Testis (tissue), 2 donors: ENCODE results near the gene RNU5D-1.

Experiments
- POLR2A ChIP-seq: fragments of 450-650 bp; IDR thresholded peaks from one replicate; pipeline ENCODE4 v1.6.1; 2017; ENCODE audit warnings: antibody characterized with exemption, mild to moderate bottlenecking, moderate library complexity
- TF ChIP-seq, protein P1 (sequence below), 3 experiments: fragments of 450-650 bp in 2 of 3; fragments of 200-600 bp in 1 of 3; sonication (generic) in 1 of 3; IDR thresholded peaks; one replicate each; pipeline ENCODE4 v1.5.1; 2016 to 2019; ENCODE audit warnings: antibody characterized with exemption in 3 of 3, mild to moderate bottlenecking in 2 of 3, moderate library complexity in 1 of 3

DNA sequence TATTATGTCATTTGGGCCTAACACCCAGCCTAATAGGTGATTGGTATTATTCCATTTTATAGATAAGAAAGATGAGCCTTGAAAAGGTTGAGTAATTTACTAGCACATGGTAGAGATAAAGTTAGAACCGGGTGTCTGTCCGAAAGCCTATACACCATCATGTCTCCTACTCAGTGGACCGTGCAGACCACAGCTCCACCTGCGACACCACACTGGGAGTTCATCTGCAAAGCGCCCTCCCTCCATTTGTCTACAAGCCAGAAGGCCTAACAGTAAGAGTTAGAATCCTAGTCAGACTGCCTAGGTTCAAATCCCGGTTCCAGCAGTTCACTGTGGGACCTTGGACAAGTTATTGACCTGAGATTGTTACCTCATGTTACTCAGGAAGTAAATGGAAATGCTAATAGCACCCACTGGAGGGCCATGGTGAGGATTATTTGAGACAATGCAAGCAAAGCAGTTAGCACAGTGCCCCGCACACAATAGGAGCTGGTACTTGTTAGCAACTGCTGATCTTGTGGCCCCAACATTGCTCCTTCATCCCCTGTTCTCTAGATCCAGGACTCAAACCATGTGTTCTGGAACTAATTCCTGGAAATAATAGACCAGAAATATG is 36.0 kb downstream of the RNU5D-1 start:
- TF ChIP-seq POLR2A: no peak
- TF ChIP-seq, protein P1, sequence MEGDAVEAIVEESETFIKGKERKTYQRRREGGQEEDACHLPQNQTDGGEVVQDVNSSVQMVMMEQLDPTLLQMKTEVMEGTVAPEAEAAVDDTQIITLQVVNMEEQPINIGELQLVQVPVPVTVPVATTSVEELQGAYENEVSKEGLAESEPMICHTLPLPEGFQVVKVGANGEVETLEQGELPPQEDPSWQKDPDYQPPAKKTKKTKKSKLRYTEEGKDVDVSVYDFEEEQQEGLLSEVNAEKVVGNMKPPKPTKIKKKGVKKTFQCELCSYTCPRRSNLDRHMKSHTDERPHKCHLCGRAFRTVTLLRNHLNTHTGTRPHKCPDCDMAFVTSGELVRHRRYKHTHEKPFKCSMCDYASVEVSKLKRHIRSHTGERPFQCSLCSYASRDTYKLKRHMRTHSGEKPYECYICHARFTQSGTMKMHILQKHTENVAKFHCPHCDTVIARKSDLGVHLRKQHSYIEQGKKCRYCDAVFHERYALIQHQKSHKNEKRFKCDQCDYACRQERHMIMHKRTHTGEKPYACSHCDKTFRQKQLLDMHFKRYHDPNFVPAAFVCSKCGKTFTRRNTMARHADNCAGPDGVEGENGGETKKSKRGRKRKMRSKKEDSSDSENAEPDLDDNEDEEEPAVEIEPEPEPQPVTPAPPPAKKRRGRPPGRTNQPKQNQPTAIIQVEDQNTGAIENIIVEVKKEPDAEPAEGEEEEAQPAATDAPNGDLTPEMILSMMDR (IDR thresholded peaks at IDR 0.05): no peak
